Measurements from ENCODE around the gene LAPTM4A.

The LAPTM4A gene

DNA sequence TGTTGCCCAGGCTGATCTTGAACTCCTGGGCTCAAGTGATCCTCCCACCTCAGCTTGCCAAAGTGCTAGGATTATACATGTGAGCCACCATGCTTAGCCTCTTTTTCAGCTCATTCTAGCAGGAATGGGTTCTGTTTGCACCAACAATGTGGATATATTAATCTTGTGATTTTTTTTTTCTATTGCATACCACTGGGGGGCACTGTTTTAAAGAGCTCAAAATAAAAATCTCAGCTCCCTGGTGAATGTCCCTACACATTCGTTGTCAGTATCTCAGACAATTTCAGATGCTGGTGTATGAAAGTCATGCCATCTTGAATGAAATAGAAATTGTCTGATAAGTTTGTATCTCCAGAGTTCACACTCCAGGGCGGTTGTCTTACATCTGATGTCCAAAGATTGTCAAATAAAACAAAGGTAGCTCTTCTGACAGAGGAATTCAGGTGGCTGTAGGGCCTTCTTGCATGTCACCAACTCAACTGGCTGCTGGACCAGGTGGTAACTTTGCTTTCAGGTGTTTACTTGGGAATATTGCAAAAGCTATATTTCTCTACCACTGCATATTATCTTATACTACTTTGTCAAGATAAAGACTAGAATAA, 35.8 kb downstream of the LAPTM4A start:
- DNase-seq = peak; percentile 49

DNA sequence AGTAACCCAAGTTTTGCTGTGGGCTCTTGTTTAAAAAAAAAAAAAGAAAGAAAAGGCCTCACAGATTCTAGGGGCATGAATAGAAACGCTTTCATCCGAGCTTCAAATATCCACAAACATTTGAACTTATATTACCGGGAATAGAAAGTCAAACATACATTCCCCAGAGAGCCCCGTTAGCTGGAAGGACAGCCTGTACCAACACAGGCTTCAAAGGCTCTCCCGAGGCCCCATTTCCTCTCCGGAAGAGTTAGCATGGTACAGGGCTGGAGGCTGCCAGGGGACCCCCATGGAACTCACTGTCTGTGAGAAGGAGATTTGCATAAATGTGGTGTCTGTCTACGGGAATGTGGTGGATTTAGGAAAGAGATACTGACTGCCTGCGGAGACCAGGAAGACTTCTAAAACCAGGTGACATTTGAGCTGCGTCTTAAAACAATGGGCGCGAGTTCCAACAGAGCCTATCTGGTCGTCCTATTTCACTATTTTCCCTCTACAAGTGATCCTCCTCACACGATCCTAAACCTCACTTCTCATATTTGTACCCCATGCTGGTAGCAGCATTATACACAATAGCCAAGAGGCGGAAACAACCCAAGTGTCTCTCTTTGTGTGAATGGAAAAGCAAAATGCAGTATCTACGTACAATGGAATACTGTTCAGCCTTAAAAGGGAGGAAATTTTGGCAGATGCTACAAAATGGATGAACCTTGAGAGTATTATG, 38.1 kb downstream of the LAPTM4A start:
- DNase-seq = no peak

DNA sequence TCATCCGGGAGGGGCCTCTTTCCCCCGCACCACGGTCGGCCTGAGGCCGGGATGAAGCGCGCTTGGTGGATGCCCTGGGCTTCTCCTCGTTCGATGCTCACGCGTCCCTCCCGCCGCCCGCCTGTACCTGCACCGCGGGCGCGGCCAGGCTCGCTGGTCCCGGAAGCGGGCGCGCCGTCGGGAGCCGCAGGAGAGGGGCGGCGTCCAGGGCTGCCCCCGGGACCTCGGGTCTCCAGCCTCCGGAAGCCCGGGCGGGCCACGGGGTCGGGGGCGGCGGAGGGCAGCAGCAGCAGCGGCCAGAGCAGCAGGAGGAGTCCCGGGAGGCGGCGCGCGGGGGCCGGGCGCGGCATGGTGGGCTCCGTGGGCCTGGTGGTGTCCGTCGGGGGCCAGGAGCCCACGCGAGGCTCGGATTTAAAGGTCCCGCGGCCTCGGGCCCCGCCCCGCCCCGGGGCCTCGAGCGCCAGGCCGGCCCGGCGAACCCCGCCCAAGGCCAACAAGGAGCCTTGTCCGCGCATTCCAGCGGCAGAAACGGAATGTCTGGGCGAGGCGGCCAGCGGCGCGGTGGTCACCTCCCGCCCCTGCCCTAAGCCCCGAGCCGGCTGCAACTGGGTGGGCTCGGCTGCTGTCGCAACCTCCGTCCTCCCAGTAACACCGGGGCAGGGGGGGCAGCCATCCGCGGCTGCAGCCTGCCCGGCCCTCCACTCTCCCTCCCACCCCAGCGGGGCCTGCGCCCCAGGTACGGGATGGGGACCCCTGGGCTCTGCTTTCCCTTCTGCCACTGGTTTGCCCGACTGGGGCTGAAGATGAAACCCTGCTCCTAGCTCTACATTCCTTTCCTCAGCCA, 38.9 kb downstream of the LAPTM4A start, which contains the start of gene MATN3:
TSS of gene MATN3 (minus strand) at position 387 of the 844 bp plus-strand sequence. CDS start at position 350, 37 bp downstream.
- no peak for DNase-seq

DNA sequence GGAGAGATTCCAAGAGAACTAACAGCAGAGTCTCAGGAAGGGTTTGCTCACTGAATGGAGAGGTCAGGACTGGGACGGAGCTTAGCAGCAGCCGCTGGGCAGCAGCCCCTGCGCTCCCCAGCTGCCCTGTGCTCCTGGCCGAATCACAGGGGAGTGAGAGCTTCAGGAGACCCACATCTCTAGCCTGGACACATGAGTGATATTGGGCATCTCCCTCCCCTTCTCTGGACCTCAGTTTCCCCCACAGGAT, 39.5 kb downstream of the LAPTM4A start:
- no peak for DNase-seq

DNA sequence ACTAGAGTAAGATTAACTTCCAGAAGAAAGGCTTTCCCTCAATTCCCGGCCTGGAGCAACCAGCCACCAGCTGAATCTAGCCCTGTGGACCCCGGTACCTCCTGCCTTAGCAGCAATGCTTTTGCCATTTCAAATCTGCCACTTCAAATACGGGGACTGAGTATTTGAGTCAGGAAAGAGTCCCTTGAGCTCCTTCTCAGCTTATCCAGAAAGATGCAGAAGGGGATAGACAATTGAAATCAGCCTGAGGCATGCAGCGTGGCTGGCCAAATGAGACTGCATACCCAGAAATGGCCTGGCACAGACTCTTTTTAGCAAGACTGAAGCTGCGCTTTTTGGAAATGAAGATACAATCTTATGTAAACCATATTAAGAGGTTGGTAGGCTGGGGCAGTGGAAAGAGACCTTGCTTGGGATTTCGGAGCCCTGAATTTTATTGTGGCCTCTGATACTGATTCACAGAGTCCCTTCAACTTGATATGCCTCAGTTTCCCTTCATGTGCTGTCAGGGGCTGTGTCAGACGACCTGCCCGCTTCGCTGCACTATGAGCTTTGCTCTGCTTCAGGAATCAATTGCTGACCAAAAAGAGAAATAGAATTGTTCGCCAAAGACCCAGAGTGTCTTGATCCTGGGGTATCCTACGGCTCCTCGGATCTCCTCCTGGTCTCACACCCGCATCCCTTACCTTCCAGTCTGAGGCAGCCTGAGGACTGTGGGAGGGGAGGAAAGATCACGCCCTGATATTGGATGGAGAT, 40.0 kb downstream of the LAPTM4A start:
- DNase-seq = no peak

DNA sequence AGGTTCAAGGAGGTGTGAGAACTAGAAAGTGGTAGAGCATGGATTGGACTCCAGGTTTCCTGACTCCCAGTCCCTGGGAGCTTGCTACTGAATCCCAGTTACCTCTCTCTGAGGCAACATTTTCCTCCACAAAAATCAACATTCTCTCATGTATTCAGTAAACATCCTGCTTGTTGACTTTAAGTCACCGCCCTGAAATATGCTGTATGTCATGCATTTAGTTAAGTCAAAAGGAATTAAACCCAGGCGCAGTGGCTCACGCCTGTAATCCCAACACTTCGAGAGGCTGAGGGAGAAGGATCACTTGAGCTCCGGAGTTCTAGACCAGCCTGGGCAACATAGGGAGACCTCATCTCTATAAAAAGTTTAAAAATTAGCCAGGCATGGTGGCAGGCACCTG, 42.7 kb downstream of the LAPTM4A start:
- no peak for DNase-seq

DNA sequence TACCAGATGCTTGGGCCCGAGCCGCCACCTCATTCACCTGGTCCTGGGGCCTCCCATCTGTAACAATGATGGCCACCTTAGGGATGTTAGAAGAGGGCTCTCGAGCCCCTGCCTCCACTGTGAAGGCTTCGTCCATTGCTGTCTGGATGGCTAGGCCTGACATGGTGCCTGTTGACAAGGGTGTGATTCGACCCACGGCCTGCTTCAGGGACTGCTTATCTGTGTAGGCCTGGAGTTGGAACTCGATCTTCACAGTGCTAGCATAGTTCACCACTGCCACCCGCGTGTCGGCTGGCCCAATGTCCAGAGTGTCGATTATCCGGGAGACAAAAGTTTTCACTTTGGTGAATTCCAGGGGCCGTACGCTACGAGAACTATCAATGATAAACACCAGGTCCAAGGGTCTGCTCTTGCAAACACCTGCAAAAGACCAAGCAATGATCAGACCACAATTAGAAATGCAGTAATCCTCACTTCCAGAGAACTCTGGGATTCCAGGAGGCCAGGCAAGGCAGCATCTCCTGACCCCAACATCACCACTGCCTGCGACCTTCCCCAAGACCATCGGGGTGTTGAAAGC, 45.4 kb downstream of the LAPTM4A start:
- no peak for DNase-seq

DNA sequence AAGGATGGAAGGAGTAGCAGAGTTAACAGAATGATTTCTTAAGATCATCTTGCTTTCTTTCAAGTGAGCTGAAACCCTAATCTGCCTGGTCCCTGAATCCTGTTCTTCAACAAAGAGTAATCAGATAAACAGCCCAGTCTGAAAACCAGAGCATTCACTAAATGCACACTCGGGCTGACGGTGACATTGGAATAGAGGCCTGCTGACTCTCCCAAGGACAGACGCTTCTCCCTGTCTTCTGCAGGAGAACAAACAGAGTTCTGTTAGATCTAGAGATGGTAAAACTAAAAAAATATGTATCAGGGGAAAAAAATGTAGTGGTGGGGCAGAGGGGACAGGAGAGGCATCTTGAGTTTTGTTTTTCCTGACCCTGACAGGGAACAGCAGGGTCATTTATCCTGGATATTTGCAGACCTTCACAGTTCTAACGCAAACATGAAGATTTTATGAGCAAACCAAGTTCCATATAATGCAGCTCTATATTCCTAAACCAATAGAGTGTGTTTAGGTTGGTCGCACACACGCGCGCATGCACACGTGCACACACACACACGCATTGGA, 46.3 kb downstream of the LAPTM4A start:
- DNase-seq = no peak

DNA sequence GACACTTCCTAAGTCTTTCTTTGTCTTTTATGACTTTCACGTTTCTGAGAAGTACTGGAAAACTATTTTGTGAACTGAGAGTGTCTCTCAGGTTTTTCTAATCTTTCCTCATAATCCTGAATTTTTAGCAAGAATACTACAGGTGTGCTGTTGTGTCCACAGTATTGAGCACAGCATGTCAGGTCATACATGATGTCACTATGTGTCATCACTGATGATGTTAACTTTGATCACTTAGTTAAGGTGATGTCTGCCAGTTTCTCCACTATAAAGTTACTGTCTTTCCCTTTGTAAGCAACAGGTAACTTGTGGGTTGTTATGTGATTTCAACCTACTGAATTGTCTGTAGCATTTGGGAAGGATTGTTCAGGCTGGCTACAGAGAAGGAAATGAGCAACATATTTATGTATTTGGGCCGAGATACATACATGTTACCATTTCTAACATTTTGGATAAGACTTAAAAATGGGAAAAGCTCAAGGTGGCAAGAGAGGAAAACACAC, 50.0 kb downstream of the LAPTM4A start:
- DNase-seq = no peak

DNA sequence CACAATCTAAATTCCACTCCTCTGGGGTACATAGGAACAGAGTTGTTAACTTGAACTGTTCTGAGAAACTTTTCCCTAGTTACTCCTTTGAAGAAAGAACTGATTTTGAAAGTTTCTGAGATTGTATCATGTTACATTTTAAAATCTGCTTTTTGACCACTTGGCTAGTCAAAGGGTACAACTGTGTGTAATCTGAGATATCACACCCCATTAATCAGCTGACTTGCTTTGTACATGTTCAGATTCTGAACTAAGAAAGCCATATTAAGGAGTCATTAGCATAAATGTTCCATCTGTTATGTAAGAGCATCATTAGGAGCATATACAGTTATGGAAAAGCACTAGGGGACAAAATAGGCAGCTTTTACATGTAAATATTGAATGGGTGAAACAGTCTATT, 57.7 kb downstream of the LAPTM4A start:
- no peak for DNase-seq

DNA sequence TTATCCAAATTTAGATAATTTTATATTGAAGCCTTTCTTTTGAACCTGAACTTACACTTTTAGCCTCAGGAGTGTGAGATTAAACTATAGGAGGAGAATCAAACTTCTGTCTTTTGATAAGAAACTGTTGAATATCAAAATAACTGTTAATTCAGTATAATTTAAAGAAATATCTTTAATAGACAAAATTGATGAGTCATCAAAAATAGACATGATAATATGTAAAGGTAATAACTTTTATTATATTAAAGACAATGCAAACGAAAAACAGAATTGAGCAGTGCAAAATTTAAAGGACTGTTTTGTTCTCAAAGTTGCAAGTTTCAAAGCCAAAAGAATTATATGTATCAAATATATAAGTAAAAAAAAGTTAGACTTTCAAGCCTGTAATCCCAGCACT, 59.5 kb downstream of the LAPTM4A start:
- DNase-seq = no peak

DNA sequence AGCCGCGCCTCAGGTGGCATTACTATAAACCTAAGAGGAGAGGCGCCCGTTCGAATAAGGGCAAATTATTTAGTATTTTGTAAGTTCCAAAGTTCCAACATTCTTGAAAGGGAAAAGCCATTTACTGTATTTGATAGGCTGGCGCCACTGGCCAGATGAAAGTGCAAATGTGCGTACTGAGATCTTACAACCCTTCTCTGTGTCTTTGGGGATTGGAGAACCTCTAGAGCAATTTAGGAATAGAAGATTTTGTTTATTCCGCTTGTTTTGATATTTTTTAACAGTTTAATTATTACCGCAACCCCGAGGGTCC, 61.1 kb downstream of the LAPTM4A start:
- no peak for DNase-seq

DNA sequence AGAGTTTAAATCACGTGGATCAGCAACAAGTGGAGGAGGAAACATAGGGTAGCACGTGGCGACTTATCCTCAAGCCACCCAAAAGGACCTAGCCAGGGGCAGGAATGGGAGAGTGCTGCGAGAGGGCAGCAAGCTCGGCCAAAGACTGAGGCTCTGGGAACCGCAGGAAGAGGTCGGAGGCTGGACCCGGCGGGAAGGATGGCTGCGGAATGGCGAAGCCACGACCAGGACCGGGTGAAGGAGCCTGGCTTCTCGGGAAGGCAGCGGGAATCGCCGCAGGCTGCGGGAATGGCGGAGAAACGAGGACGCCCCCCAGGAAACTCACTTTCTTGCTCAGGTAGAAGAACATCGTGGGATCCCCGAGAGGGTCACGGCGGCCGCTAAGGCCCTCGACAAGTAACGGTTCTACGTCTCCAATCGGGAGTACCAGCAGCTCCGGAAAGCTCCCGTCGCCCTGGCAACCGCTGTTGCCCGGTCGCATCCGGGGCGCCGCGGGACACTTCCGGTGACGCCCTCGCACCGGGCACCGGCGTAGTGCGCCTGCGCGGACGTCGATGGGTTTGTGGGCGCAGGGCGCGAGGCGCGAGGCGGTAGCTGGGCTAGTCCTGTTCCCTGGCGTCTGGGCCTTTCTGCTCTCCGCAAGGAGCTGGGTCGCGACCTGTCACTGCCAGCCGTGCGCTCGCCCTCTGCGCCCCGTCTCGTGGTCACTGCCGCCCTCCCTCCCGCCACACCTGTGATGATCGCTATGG, 61.6 kb downstream of the LAPTM4A start, which contains the start of gene WDR35:
TSS of gene WDR35 (minus strand) at position 439 of the 749 bp plus-strand sequence. CDS start at position 349, 90 bp downstream.
- peak; percentile 78 for DNase-seq

DNA sequence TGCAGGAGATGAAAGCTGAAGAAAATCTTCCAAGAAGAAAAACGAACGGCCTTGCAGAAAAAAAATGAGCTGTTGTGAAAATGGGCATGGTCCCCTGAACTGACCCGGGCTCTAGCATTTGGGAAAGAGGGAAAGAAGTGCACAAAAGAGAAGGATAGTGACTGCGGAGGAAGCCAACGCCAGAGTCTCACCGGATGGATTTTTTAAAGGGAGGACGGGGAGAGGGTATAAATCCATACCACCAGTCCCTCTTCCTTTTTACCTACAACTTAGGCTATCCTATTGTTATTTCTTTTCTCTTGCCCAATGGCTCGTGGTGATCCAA, 62.1 kb downstream of the LAPTM4A start:
- no peak for DNase-seq

DNA sequence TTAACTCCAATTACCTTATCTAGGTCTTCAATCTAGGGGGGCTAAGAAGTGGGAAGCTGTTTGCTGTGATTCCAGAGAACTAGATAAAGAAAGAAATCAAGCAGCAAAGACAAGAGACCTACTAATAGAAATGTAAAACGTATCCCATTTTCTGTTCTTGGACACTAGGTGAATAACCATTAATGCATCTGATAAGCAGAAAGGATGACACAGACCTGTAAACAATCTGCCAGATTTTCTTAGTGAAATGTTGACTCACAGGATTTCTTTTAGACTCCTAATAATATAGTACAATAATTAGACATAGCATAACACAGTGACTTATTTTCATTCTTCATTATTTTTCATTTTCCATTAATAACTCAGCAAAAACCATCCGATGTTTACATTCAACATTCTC, 62.8 kb downstream of the LAPTM4A start:
- DNase-seq = no peak

DNA sequence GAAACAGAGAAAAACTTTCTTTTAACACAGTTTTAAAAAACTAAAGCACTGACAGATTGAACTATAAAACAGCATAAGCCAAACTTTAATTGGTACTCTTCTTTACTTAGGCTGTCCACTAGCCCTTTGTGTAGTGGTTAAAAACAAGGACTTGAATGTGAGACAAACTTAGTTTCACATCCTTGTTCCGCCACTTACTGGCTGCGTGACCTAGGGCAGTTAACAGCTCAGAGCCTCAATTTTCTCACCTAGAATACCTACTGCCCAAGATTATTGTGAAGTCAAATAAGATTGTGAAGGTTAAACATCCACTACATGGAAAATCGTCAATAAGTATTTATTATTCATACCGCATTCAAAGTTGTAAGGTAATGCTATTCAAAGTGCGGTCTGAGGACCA, 63.5 kb downstream of the LAPTM4A start:
- DNase-seq = no peak
